A549 (cell line): ENCODE data around the gene RNU6-9. TPM values are rescaled to one million over a fixed set of nuclear protein-coding genes. Genes with fewer than 3 reads are reported as not detected.

Source experiments
- ATAC-seq, 2 experiments: fragments of 200-7000 bp in 1 of 2; fragments of >200 bp in 1 of 2; cut with Nextera tagmentation in 1 of 2; cut with Tn5 transposase in 1 of 2; 3 replicates each; pipeline versions ENCODE4 v1.8.0 to v1.9.1; 2018 to 2020; ENCODE audit warnings: mild to moderate bottlenecking in 1 of 2, moderate library complexity in 1 of 2
- CTCF ChIA-PET: fragments of 300-600 bp; sonication (Branson Sonifier 250); formaldehyde crosslinking; extraction: SDS; loops from one replicate; lab custom pipeline; 2021; ENCODE audit warnings: antibody characterized with exemption, inconsistent platforms; lab: Yijun Ruan, JAX
- POLR2A ChIA-PET: fragments of 350-600 bp; formaldehyde crosslinking; extraction: SDS; loops from one replicate; lab custom pipeline; 2021; ENCODE audit warnings: antibody characterized with exemption, inconsistent platforms; lab: Yijun Ruan, JAX
- DNase-seq, 2 experiments: peaks; one replicate each; pipeline versions ENCODE4 v3.0.0 to v3.0.0-alpha.2; 2011 to 2016; ENCODE audit warnings: low read depth in 1 of 2, low spot score in 1 of 2
- FAIRE-seq: peaks from 2 replicates; lab custom pipeline; 2011; peaks lifted over from hg19 to GRCh38; lab: Jason Lieb, UNC
- H3K27ac ChIP-seq, 2 experiments: fragments of >200 bp; sonication (Bioruptor Twin); formaldehyde crosslinking; 3 replicates each; pipeline ENCODE4 v1.5.1; 2016 to 2017
- H3K4me1 ChIP-seq: fragments of >200 bp; sonication (Bioruptor Twin); formaldehyde crosslinking; 3 replicates; pipeline ENCODE4 v1.6.1; 2016
- H3K4me2 ChIP-seq: fragments of >200 bp; sonication (Bioruptor Twin); formaldehyde crosslinking; 3 replicates; pipeline ENCODE4 v1.6.1; 2016
- H3K4me3 ChIP-seq: fragments of >200 bp; sonication (Bioruptor Twin); formaldehyde crosslinking; 3 replicates; pipeline ENCODE4 v1.5.1; 2016
- H3K9me3 ChIP-seq: fragments of >200 bp; sonication (Bioruptor Twin); formaldehyde crosslinking; 3 replicates; pipeline ENCODE4 v1.6.1; 2016
- ATOH8 ChIP-seq: fragments of 250-450 bp; sonication (Bioruptor Pico); IDR thresholded peaks from 2 replicates; pipeline ENCODE4 v1.5.0; 2020; ENCODE audit warnings: low read depth, mild to moderate bottlenecking, moderate library complexity
- CEBPB ChIP-seq, 2 experiments: fragments of >200 bp in 1 of 2; sonication (Bioruptor Twin) in 1 of 2; formaldehyde crosslinking in 1 of 2; IDR thresholded peaks; 2 replicates each; pipeline ENCODE4 v1.6.1; 2012 to 2016
- EP300 ChIP-seq, 2 experiments: fragments of >200 bp; sonication (Bioruptor Twin); formaldehyde crosslinking; IDR thresholded peaks; 2 replicates in 1 of 2; 3 replicates in 1 of 2; pipeline ENCODE4 v1.6.1; 2016 to 2017
- ESRRA ChIP-seq: fragments of 150-350 bp; IDR thresholded peaks from 2 replicates; pipeline ENCODE4 v1.6.1; 2014; ENCODE audit warnings: mild to moderate bottlenecking, low read length, borderline replicate concordance
- FOSB ChIP-seq: fragments of 250-450 bp; sonication (Bioruptor Pico); IDR thresholded peaks from 2 replicates; pipeline ENCODE4 v1.5.0; 2020; ENCODE audit warnings: mild to moderate bottlenecking, moderate library complexity
- HDAC2 ChIP-seq: fragments of 200-600 bp; sonication (generic); IDR thresholded peaks from 2 replicates; pipeline ENCODE4 v1.6.1; 2016
- HOXA7 ChIP-seq: fragments of 250-450 bp; sonication (Bioruptor Pico); IDR thresholded peaks from 2 replicates; pipeline ENCODE4 v1.5.0; 2020; ENCODE audit warnings: mild to moderate bottlenecking, moderate library complexity
- JUNB ChIP-seq: fragments of >200 bp; sonication (Bioruptor Twin); formaldehyde crosslinking; IDR thresholded peaks from 2 replicates; pipeline ENCODE4 v1.6.1; 2016
- KDM1A ChIP-seq: fragments of 200-600 bp; sonication (generic); IDR thresholded peaks from 2 replicates; pipeline ENCODE4 v1.6.1; 2016; ENCODE audit warnings: low read depth, mild to moderate bottlenecking
- MAFK ChIP-seq: fragments of 450-650 bp; IDR thresholded peaks from 2 replicates; pipeline ENCODE4 v1.6.1; 2014; ENCODE audit not compliant: partially characterized antibody
- MAX ChIP-seq: IDR thresholded peaks from 2 replicates; pipeline ENCODE4 v1.6.1; 2012
- MAZ ChIP-seq: fragments of 150-350 bp; IDR thresholded peaks from 2 replicates; pipeline ENCODE4 v1.6.1; 2014; ENCODE audit warnings: antibody characterized with exemption, low read depth, low read length, borderline replicate concordance
- NPAS2 ChIP-seq: fragments of 250-450 bp; sonication (Bioruptor Pico); IDR thresholded peaks from 2 replicates; pipeline ENCODE4 v1.8.0; 2022; ENCODE audit warnings: mild to moderate bottlenecking, moderate library complexity, borderline replicate concordance
- PHF8 ChIP-seq: fragments of 200-600 bp; sonication (generic); IDR thresholded peaks from 2 replicates; pipeline ENCODE4 v1.6.1; 2016; ENCODE audit warnings: low read depth, mild to moderate bottlenecking, antibody characterized with exemption, moderate library complexity, borderline replicate concordance
- RARB ChIP-seq: fragments of 250-450 bp; sonication (Bioruptor Pico); IDR thresholded peaks from 2 replicates; pipeline ENCODE4 v1.8.0; 2021; ENCODE audit warnings: mild to moderate bottlenecking, moderate library complexity
- RFX5 ChIP-seq: fragments of 450-650 bp; IDR thresholded peaks from 2 replicates; pipeline ENCODE4 v1.7.1; 2014; ENCODE audit warnings: antibody characterized with exemption, mild to moderate bottlenecking, moderate library complexity
- RNF2 ChIP-seq: fragments of 200-600 bp; sonication (generic); IDR thresholded peaks from 2 replicates; pipeline ENCODE4 v1.6.1; 2016; ENCODE audit warnings: low read depth, mild to moderate bottlenecking, antibody characterized with exemption, moderate library complexity, borderline replicate concordance
- SMC3 ChIP-seq: fragments of >200 bp; sonication (Bioruptor Twin); formaldehyde crosslinking; IDR thresholded peaks from 3 replicates; pipeline ENCODE4 v1.6.1; 2018; ENCODE audit warnings: inconsistent platforms
- TFCP2L1 ChIP-seq: fragments of 250-450 bp; sonication (Bioruptor Pico); IDR thresholded peaks from 2 replicates; pipeline ENCODE4 v1.5.0; 2021; ENCODE audit warnings: mild to moderate bottlenecking
- TP53 ChIP-seq: fragments of 250-450 bp; sonication (Bioruptor Pico); IDR thresholded peaks from 2 replicates; pipeline ENCODE4 v1.5.0; 2021; ENCODE audit warnings: mild to moderate bottlenecking, moderate library complexity
- USF2 ChIP-seq: fragments of 450-650 bp; IDR thresholded peaks from 2 replicates; pipeline ENCODE4 v1.6.1; 2014; ENCODE audit warnings: antibody characterized with exemption
- ZFP36 ChIP-seq: fragments of 450-650 bp; IDR thresholded peaks from 2 replicates; pipeline ENCODE4 v1.6.1; 2014; ENCODE audit warnings: borderline replicate concordance; ENCODE audit not compliant: partially characterized antibody
- ZNF302 ChIP-seq: fragments of 250-450 bp; sonication (Bioruptor Pico); IDR thresholded peaks from 2 replicates; pipeline ENCODE4 v1.9.0; 2021; ENCODE audit warnings: inconsistent platforms, mild to moderate bottlenecking, moderate library complexity
- WGBS: methylation state at CpG from one replicate; pipeline ENCODE4 v1.1.6; 2017; ENCODE audit errors: missing lambda C conversion rate; 5-methylcytosine and 5-hydroxymethylcytosine counted together
- polyA plus RNA-seq, 4 experiments: library from polyadenylated mRNA; depleted of rRNA in 3 of 4; stranded (reverse); fragments of >200 nt; fragmentation: RNase III in 1 of 4; extraction: RNeasy Plus Mini Kit Qiagen cat#74134 plus additional on column Dnase treatment in 1 of 4; gene quantifications; 2 replicates in 3 of 4; 3 replicates in 1 of 4; pipeline ENCODE4 v1.2.3, GENCODE V29; 2011 to 2017
- TF ChIP-seq, protein P1 (sequence below): fragments of >200 bp; sonication (Bioruptor Twin); formaldehyde crosslinking; IDR thresholded peaks from 3 replicates; pipeline ENCODE4 v1.5.1; 2016
- TF ChIP-seq, protein P2 (sequence below): fragments of 150-350 bp; IDR thresholded peaks from 2 replicates; pipeline ENCODE4 v1.6.1; 2014; ENCODE audit warnings: low read depth, mild to moderate bottlenecking, low read length

Gene RNU6-9
- polyA plus RNA-seq, 2 of the 4 experiments (the other 2 are of a cell fraction) = not detected

GRCh38 chr19:899336-900042 lies 6.2 kb downstream of the RNU6-9 start:
- WGBS = 89% methylated on average over 27 of the region's 32 CpGs
- Histone ChIP-seq H3K4me2 (no peak overlapping the region), H3K4me3 (no peak overlapping the region), H3K9me3 (no peaks in the 10 kb centered on the region), H3K4me1 (peaks cover 5% of the 10 kb centered on the region; the same call in 1 of the 3 replicates), H3K27ac (no peak overlapping the region)
- DNase-seq = no peak
- TF ChIP-seq FOSB (CRISPR knock-in tag) (no peak), ATOH8 (no peak), RNF2 (no peak), SMC3 (no peak), HDAC2 (no peak), NPAS2 (CRISPR knock-in tag) (no peak), PHF8 (no peak), MAFK (no peak)
- TF ChIP-seq, protein P1, sequence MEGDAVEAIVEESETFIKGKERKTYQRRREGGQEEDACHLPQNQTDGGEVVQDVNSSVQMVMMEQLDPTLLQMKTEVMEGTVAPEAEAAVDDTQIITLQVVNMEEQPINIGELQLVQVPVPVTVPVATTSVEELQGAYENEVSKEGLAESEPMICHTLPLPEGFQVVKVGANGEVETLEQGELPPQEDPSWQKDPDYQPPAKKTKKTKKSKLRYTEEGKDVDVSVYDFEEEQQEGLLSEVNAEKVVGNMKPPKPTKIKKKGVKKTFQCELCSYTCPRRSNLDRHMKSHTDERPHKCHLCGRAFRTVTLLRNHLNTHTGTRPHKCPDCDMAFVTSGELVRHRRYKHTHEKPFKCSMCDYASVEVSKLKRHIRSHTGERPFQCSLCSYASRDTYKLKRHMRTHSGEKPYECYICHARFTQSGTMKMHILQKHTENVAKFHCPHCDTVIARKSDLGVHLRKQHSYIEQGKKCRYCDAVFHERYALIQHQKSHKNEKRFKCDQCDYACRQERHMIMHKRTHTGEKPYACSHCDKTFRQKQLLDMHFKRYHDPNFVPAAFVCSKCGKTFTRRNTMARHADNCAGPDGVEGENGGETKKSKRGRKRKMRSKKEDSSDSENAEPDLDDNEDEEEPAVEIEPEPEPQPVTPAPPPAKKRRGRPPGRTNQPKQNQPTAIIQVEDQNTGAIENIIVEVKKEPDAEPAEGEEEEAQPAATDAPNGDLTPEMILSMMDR = no peak
- ChIA-PET POLR2A (no interaction called here), CTCF (no interaction called here)
- no peak for FAIRE-seq
- ATAC-seq = no peak

- TF ChIP-seq MAZ (no peak), USF2 (no peak), RFX5 (no peak), JUNB (no peak), ZNF302 (CRISPR knock-in tag) (no peak), ZFP36 (no peak), CEBPB (IDR thresholded peaks at IDR 0.05) (no peak), EP300 (IDR thresholded peaks at IDR 0.05) (no peak), NPAS2 (CRISPR knock-in tag) (no peak), TFCP2L1 (CRISPR knock-in tag) (no peak), FOSB (CRISPR knock-in tag) (no peak)
- H3K4me1 ChIP-seq = peaks cover 5% of the 10 kb centered on the region; the same call in 1 of the 3 replicates
- FAIRE-seq = no peak
- 84% methylated on average over 15 of the region's 15 CpGs for WGBS
- ATAC-seq = peak; percentile 4 to 33; a peak in 3 of 6 replicates
- H3K4me2 ChIP-seq = no peak overlapping the region
- ChIA-PET POLR2A (no interaction called here), CTCF (no interaction called here)
- no peaks in the 10 kb centered on the region for H3K9me3 ChIP-seq
- peak overlapping the region in 1 of 2 experiments; percentile 20; a peak in 1 of 6 replicates for H3K27ac ChIP-seq
- DNase-seq = no peak
- H3K4me3 ChIP-seq = no peak overlapping the region
These were observed 6.7 kb downstream of the RNU6-9 start for GRCh38 chr19:900043-900301.

GRCh38 chr19:900302-901111 lies 7.2 kb downstream of the RNU6-9 start:
- POLR2A ChIA-PET = no interaction called here
- no peak overlapping the region for H3K4me2 ChIP-seq
- peak; percentile 34 to 62 for DNase-seq

More at GRCh38 chr19:900302-901111, 7.2 kb downstream of the RNU6-9 start:
- Histone ChIP-seq H3K27ac (peak overlapping the region in 1 of 2 experiments; percentile 20; a peak in 1 of 6 replicates), H3K4me1 (peaks cover 5% of the 10 kb centered on the region; the same call in 1 of the 3 replicates), H3K4me3 (no peak overlapping the region), H3K9me3 (no peaks in the 10 kb centered on the region)
- CTCF ChIA-PET = interaction anchor here (0.7 kb wide), 1 partner anchor 71 kb away, joined by 3 read pairs; no protein-coding TSS in a partner anchor
- FAIRE-seq (no peak), ATAC-seq (peak; percentile 63 to 85)
- TF ChIP-seq MAFK (no peak), KDM1A (no peak), HOXA7 (CRISPR knock-in tag) (no peak), HDAC2 (no peak), RARB (CRISPR knock-in tag) (no peak), SMC3 (no peak), RNF2 (no peak), EP300 (IDR thresholded peaks at IDR 0.05) (no peak), ESRRA (no peak), MAX (no peak), TP53 (CRISPR knock-in tag) (no peak)
- TF ChIP-seq, protein P2, sequence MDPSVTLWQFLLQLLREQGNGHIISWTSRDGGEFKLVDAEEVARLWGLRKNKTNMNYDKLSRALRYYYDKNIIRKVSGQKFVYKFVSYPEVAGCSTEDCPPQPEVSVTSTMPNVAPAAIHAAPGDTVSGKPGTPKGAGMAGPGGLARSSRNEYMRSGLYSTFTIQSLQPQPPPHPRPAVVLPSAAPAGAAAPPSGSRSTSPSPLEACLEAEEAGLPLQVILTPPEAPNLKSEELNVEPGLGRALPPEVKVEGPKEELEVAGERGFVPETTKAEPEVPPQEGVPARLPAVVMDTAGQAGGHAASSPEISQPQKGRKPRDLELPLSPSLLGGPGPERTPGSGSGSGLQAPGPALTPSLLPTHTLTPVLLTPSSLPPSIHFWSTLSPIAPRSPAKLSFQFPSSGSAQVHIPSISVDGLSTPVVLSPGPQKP = no peak
- 94% methylated on average over 14 of the region's 30 CpGs for WGBS
